Brain pericyte (primary cell): ENCODE data around the gene SARS1.

Experiments
- DNase-seq: peaks from one replicate; pipeline ENCODE4 v3.0.0-alpha.2; 2012; ENCODE audit warnings: low read depth, low spot score

Gene SARS1

DNA sequence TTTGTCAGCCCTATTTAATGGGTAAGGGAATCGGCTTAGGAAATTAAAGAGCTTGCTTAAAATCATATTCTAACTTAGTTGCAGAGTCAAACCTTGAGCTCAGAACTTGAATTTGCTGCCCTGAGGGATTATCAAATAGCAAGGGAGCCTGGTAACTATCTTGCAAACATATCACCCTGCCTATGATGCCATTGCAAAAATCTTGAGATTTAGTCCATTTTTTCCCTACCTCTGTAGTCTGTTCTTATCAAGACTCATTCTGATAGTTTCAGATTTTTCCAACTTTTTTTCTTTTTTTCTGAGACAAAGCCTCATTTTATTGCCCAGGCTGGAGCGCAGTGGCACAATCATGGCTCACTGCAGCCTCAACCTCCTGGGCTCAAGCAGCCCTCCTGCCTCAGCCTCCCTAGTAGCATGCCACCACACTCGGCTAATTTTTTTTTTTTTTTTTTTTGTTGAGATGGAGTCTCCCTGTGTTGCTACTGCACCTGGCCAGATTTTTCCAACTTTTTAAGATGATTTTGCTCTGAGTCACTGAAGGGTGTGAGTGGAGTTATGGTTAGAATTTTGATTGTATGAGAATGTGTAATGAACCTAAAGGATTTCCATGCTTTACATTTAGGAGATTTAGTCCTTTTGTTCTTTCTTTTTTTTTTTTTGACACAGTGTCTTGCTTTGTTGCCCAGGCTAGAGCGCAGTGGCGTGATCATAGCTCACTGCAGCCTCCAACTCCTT lies 12.2 kb downstream of the SARS1 start:
- no peak for DNase-seq

DNA sequence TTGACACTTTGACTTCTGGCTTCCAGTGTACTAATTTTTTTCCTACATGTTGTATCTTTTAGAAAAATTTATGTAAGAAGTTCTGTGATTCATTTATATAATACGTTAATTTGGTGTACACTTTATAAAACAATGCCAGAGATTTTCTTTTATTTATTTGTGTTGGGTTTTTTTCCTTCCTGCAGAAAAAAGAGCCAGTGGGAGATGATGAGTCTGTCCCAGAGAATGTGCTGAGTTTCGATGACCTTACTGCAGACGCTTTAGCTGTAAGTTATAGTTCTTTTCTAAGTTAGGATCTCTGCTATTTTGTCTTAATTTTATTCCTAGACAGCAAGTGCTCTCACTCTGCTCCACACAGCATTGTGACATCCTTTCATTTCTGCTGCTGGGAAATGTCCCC lies 14.4 kb downstream of the SARS1 start:
- no peak for DNase-seq

DNA sequence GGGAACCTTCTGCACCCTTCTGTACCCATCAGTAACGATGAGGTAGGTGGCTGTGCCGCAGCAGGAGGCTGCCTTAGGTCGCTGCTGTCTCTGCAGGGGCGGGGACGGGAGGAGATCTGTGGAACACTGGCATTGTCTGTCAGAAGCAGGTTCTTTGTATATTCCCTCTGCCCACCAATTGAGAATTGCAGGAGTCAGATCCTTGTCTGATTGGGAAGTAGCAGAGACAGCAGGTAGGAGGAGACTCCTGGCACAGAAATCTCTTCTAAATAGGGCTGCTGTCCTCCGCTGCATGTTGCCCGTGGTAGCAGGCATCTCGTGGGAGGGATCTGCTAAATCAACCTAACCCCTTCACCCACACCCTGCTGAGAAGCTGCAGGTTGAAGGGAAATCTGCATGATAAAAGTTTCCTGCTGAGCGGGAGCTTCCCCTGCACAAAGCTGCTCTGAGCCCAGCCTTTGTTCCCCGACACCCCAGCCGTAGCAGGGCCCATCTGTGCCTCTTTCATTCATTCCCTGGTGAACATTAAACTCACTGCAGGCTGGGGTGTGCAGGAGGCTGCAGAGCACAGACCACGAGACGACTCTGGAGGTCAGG lies 15.9 kb downstream of the SARS1 start:
- DNase-seq: no peak

DNA sequence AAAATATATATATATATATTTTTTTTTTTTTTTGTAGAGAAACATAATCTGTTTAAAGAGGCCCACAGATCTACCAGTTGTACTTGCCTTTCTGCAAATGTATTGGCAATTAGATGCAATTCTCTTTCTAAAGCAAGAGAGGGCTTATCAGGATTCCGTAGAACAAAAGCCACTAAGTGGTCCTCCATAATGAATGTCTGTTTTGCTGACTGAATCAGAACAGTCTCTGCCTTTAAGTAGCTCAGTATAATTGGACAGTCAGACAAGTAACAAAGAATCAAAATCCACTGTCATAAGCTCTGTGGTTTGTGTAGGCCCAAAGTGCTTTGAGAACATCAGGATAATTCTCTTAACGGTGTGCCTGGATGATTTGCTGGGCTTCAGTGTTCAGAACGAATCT lies 17.3 kb downstream of the SARS1 start:
- DNase-seq: no peak

DNA sequence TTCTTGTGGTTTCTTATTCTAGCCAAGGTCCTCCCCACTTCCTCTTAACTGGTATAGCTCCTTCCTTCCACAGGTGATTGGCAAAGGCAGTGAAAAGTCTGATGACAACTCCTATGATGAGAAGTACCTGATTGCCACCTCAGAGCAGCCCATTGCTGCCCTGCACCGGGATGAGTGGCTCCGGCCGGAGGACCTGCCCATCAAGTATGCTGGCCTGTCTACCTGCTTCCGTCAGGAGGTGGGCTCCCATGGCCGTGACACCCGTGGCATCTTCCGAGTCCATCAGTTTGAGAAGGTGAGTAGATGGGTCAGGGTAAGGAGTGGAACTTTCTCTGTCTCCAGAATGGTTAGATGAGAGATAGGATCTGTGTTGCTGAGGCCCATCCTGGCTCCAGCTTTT lies 21.4 kb downstream of the SARS1 start:
- no peak for DNase-seq

DNA sequence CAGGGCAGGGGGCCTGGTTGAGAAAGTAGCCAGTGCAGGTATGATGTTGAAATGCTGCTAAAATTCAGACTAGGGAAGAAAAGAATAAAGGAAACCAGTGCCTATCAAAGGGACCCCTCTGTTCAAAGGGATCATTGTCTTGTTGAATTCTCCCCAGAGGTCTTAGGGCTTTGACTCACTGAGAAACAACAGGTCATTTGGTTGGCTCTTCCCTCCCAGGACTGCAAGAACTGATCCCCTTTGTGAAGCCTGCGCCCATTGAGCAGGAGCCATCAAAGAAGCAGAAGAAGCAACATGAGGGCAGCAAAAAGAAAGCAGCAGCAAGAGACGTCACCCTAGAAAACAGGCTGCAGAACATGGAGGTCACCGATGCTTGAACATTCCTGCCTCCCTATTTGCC lies 23.8 kb downstream of the SARS1 start:
- no peak for DNase-seq

DNA sequence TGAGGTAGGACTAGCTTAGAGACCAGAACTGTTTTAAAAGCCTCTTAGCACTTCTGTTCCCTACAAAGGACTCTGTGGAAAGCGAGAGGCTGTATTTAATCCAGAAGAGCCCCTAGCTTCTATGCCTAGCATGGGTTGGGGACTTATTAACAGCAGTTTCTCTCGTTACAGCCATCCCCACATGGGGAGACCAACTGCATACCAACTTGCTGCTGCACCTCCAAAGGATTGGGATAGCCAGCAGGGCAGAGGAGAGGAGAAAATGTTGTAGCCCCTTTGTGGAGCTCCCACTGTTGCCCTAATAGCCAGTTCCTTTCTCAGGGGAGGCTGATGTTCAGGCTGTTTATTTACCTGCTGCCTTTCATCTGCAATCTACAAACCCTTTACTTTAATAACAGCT lies 24.7 kb downstream of the SARS1 start:
- DNase-seq: no peak

DNA sequence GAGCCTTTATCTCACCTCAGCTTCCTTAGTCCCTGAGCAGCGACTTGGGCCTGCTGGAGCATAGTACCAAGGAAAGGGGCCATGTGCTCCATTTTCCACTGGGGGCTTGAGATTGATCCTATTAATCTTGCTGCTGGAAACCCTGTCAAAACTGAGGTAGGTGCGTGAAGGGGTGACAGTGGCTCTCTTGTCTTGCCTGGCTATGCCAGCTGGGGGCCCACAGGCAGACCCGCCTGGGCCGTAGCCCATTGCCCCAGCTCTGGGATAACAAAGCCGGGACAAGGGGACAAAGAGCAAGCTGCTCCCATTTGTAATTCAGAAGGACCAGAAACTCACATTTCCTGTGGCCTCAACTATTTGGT lies 25.3 kb downstream of the SARS1 start:
- no peak for DNase-seq

DNA sequence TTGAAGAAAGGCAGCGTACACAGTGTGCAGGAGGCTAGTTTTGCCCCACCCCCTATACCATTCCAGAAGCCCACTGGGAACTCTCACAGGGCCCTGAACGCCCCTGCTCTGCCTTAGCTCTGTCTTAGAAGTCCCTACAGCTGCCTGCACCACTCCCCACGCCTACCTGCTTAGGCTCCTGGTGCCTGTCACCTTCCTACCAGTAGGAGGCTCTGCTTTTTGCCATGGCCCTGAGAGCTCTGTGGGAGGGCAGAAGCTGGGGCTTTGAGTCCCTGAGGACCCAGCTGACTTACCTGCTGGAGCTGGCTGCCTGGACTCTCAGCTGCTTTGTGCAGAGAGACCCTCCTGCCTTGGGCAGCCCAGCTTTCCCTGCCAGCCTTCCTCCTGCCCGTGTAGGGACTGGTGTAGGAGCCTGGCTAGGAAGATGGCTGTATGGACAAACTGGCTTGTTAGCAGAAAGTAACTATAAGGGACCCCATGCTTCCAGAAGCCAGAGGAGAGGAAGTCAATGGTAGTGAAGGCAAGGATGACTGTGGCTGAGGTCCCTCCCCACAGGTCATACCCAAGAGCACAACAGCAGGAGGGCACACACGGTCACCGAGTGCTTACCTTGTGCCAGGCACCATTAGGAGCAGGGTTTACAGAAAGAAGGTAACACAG lies 25.8 kb downstream of the SARS1 start:
- DNase-seq: no peak

DNA sequence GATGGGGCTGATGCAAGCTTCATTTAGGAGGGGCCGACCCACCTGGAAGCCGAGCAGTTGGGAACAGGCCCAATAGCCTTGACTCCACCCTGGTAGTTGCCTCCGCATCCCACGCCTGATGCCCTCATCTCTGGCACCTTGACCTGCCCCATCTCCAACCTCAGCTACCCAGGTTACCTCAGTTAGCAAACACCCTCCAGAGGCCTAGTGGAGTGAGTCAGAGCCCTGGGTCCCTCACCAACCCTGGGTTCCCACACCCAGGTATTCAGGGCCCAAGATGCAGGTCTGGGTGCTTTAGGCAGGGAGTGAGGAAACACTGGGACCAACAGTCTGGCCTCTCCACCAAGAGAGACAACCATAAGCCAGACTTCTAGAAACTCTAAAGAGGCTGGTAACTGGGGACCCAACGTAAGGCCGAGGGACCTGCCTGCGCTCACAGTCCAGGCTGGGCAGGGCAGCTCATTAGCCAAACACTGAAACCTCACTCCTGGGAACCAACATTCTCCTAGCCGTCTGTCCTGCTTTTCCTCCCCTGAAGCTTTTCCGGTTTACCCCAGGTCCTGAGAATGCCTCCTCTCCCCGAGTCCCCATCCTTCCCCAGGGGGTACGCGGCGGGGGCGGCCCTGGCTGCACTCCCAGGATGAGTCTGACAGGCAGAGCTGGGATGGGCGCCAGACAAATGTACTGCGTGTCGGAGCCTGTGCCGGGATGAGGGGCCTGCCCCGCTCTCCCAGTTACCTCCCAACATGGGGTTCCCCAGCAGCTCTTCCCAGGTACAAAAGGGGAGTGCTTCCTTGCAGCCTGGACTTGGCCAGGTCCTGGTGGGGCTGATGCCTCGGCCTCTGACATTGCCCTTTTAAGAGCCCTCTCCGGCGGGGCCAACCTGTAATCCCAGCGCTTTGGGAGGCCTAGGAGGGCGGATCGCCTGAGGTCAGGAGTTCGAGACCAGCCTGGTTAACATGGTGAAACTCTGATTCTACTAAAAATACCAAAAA lies 26.7 kb downstream of the SARS1 start:
- peak; percentile 41 for DNase-seq

DNA sequence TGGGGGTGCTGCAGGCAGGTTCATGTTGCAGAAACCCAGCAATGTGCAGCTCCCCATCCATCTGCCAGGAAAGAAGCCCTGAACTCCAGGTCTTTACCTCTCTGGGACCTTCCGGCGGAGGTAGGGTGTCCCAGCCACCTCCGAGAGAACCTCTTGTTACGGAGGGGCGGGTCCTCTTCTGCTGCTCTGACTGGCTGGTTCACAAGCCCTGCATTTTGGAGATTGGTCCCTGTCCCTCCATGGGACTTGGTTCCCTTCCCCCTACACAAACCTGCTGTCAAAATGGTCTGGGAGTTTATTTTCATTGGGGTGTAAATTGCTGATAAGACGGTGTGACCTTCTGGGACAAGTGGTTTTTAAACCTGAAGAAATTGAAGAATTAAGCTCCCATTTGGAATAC lies 27.6 kb downstream of the SARS1 start:
- no peak for DNase-seq

DNA sequence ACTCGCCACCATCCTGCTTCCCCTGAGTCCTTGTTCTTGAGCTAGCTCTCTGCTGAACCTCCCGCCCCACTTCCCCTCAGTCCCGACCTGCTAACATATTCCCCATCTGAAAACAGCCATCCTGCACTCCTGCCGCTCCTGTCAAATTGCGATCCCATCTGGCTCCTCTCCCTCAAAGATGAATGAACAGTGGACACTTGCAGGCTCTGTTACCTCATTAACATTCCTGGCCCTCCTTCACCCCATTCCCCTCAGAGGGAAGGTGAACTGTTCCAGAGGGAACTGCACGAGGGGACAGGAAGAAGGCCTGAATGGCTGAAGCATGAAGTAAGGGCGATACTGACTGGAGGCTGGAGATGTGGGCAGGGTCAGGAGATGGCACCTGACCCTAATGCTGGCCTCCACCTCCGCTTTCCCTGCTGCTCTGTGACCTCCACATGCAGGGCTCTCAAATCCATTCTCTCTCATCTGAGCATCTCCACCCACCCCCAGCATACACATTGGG lies 28.2 kb downstream of the SARS1 start:
- no peak for DNase-seq

DNA sequence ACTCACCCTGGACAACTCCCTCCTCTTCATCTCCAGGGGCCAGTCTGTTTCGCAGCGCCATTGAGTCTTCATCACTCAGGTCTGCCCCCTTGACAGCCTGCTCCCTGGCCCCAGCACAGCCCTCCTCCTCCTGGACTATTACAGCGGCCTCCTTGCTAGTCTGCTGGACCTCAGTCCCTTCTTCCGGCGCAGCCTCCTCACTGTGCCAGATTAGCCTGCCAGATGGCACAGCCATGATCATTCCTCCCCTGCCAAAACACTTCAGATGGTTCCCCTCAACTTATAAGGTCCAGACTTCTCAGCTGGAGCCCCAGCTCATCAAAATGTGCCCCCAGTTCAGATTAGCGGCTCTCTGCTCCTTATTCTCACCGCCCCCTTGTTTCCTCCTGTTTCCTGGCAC lies 28.7 kb downstream of the SARS1 start:
- no peak for DNase-seq

DNA sequence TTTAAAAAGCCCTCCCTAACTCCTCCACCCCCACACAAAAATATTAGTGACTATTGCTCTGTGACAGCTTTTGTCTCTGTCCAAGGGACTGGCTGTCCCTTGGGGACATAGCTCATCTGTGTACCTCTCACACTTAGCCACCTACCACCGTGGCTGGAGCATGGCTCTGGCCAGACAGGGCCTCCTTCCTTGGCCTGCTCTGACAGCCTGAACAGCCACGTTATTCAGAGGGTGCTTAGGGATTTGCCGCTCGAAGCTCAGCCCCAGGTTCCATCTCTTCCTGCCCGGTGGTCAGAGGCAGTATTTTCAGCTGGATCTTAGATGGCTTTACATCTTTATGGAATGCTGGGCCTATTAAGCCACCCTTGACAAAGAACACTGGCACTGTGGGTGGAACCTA lies 29.5 kb downstream of the SARS1 start:
- DNase-seq: no peak

DNA sequence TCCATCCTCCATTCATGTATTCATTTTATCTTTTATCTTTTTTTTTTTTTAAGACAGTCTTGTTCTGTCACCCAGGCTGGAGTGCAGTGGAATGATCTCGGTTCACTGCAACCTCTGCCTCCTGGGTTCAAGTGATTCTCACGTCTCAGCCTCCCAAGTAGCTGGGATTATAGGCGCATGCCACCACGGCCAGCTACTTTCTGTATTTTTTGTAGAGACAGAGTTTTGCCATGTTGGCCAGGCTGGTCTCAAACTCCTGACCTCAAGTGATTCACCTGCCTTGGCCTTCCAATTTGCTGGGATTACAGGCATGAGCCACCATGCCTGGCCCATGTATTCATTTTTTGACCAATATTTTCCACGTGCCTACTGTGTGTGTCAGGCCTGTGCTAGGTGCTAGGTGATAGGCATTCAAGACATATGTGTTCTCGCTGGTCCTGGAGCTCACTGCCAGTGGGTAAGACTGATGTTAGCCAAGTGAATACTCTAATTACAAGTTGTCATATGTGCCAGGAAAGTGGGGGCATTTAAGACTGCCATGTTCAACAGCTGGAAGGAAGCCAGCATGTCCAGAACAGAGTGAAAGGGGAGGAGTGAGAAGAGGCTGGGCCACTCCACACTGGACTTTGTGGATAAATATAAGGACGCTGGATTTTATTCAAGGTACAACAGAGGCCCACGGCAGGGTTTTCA lies 30.3 kb downstream of the SARS1 start:
- DNase-seq: no peak

DNA sequence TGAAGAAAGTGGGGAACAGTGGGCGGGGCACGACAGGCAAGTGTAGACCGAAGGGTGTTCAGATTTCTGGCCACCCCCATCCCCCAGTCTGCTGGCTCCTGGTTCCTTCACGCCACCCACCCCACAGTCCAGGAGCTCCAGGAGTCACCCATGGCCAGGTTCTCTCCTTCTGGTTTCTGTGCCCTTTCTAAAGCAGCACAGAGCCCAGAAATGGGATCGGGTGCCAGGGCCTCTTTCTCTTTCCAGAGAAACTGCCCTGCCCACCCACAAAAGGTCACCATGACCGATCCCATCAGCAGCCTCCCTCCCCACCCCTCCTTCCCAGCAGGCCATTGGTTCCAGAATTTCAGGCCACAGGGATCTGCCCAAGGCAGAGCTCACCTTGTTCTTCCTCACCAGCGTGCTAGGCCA lies 32.4 kb downstream of the SARS1 start:
- no peak for DNase-seq

DNA sequence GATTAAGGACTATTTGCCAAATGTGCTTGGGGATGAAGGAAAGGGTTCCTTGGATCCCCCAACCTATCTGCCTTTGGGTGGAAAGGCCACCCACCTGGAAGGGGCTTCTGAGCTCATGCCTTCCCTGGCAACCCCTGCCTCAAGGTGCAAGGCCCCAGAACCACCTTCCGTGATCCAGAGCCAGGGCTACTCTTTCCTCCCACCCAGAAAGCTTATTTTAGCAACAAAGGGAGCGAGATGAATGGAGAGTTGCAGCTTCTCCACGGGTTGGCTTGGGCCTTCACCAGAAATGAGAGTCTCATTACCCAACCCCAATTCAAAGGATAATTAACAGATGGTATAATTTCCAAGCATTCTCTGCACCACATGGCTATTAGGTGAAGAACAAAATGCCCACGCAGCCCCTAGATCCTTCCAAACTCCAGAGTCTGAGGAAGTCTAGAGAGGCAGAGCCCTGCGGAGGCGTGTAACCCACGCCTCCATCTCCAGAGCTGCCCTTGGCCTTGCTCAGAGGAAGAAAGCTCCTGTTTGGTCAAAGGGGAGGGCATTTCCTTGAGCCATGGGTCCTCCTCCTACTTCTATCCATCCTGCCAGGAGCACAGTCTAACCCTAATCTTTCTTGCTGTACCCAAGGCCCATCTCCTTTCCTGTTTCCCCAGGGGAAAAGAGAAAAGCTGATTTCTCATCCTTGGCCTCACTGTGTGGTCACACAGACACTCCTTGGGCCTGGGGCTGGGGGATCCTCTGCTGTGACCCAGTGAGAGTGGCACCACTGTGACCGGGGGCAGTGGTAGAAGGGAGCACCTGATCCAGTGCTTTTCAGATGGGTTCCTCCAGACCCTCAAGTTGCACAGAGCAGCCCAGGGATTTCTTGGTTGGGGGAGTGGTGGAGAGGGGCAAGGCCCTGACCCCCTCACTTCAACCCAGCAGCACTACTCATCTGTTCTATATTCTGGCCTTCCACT lies 34.0 kb downstream of the SARS1 start:
- no peak for DNase-seq

DNA sequence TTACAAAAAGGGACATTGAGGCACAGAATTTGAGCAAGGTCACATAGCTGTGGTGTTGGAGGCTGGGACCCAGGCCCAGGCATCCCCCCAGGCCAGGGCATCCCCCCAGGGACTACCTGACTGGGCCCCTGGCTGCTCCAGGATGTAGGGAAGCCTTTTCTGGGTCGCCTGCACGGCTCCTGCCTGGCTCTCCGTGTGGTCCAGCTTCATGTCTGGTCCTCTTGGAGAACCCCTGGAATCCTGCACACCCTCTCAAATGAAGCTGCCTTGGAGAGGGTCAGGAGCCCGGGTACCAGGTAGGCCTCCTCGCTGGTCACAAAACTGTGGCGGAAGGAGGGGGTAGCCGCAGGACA lies 34.7 kb downstream of the SARS1 start:
- no peak for DNase-seq

DNA sequence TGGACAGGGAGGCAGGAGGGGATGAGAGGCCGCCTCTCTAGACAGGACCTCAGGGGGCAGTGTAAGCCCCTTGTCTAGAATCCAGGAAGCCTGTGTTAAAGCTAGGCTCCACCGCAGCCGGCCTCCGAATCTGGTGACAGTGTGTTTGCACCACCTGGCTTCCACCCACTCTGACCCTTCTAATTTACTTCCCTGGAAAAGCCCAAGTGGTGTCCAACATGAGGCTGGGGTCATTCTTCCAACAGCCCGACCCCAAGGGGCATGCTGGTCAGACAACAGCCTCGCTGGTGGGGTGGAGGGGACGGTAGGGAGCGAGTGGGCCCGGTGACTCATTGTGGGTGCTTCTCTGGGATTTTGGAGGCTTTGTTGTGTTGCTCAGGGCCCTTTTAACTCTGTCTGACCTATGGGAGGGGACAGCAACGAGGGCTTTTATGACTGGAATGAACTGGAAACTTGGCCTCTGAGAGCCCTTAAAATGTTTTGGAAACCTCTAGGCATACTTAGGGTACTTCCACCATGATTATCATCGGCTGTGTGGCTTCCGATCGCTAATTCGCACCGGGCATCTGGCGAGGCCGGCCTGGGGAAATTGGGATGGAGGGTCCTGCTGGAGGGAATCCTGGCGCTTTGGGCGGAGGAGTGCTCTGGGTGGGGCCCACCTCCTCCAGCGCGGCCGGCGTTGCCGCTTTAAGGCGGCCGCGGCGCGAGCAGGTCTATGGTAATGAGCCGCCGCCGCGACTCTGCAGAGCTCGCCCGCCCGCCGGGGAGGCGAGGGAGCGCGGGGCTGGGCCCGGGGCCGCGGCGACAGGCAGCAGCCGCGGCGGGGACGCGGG lies 35.3 kb downstream of the SARS1 start, which contains the start of gene CELSR2:
CELSR2 (plus strand) TSS at position 743 of the 833 bp plus-strand sequence. CDS start 541 bp downstream, outside the sequence.
- no peak for DNase-seq
